ENCODE data around the gene FRK. TPM values are rescaled to one million over a fixed set of nuclear protein-coding genes. Genes with fewer than 3 reads are reported as not detected.
"Not testable (repeated sequence)": the region's sequence is repeated elsewhere in the genome, so short reads cannot be mapped to it uniquely, and the experiment has no call there.

Gene FRK
- 2.6 TPM for total RNA-seq
- long read RNA-seq, partial matches to known transcripts, result 0 of 2 reads
- long read RNA-seq, other reads (novel, unspliced or antisense), result 2 of 2 reads

- no peak for DNase-seq (ENCODE audit: low spot score)
- intact Hi-C loops (cut with DNase I), result no loop called here
Measured at GRCh38 chr6:116060572-116061283, at the start of gene FRK. Gene FRK (minus strand): TSS chr6:116060891. CDS start chr6:116060311, 580 bp downstream.

GRCh38 chr6:116108836-116109235 is 48.1 kb upstream of the FRK start:
- no peak for DNase-seq (ENCODE audit: low spot score)
- intact Hi-C loops (cut with DNase I), result no loop called here

- intact Hi-C loops (cut with DNase I), result no loop called here
- no peak for DNase-seq (ENCODE audit: low spot score)
Measured at GRCh38 chr6:116106146-116106545, 45.5 kb upstream of the FRK start.

- DNase-seq (ENCODE audit: low spot score), result no peak
- intact Hi-C loops (cut with DNase I), result no loop called here
Measured at GRCh38 chr6:116105247-116105646, 44.6 kb upstream of the FRK start.

- DNase-seq (ENCODE audit: low spot score), result no peak
- intact Hi-C loops (cut with DNase I), result no loop called here
Measured at GRCh38 chr6:116104636-116105035, 43.9 kb upstream of the FRK start.

- intact Hi-C loops (cut with DNase I), result no loop called here
- no peak for DNase-seq (ENCODE audit: low spot score)
Measured at GRCh38 chr6:116102873-116103272, 42.2 kb upstream of the FRK start.

GRCh38 chr6:116101790-116102189 is 41.1 kb upstream of the FRK start:
- intact Hi-C loops (cut with DNase I), result loop anchor here (2.0 kb wide), 1 partner anchor 91 kb away; no protein-coding TSS in a partner anchor
- no peak for DNase-seq (ENCODE audit: low spot score)

- intact Hi-C loops (cut with DNase I), result loop anchor here (2.0 kb wide), 1 partner anchor 91 kb away; no protein-coding TSS in a partner anchor
- DNase-seq (ENCODE audit: low spot score), result no peak
Measured at GRCh38 chr6:116101302-116101718, 40.6 kb upstream of the FRK start.

- intact Hi-C loops (cut with DNase I), result loop anchor here (2.0 kb wide), 1 partner anchor 90 kb away; no protein-coding TSS in a partner anchor
- peak; percentile 92 for DNase-seq (ENCODE audit: low spot score)
Measured at GRCh38 chr6:116100419-116101301, 40.0 kb upstream of the FRK start, which contains the start of gene NT5DC1. Gene NT5DC1 (plus strand): TSS chr6:116100853. CDS start chr6:116100931, 78 bp downstream.

GRCh38 chr6:116099036-116099435 is 38.3 kb upstream of the FRK start:
- intact Hi-C loops (cut with DNase I), result no loop called here
- no peak for DNase-seq (ENCODE audit: low spot score)

- DNase-seq (ENCODE audit: low spot score), result no peak
- intact Hi-C loops (cut with DNase I), result no loop called here
Measured at GRCh38 chr6:116096979-116097816, 36.5 kb upstream of the FRK start.

- DNase-seq (ENCODE audit: low spot score); intact Hi-C loops (cut with DNase I): not testable (repeated sequence)
Measured at GRCh38 chr6:116096048-116096759, 35.5 kb upstream of the FRK start.

- no peak for DNase-seq (ENCODE audit: low spot score)
- intact Hi-C loops (cut with DNase I), result no loop called here
Measured at GRCh38 chr6:116094041-116094440, 33.4 kb upstream of the FRK start.

- intact Hi-C loops (cut with DNase I), result no loop called here
- DNase-seq (ENCODE audit: low spot score), result no peak
Measured at GRCh38 chr6:116090251-116090650, 29.6 kb upstream of the FRK start.

GRCh38 chr6:116088946-116089345 is 28.3 kb upstream of the FRK start:
- DNase-seq (ENCODE audit: low spot score), result no peak
- intact Hi-C loops (cut with DNase I), result no loop called here

- intact Hi-C loops (cut with DNase I), result no loop called here
- no peak for DNase-seq (ENCODE audit: low spot score)
Measured at GRCh38 chr6:116087437-116088027, 26.8 kb upstream of the FRK start.

GRCh38 chr6:116084284-116084683 is 23.6 kb upstream of the FRK start:
- intact Hi-C loops (cut with DNase I), result no loop called here
- DNase-seq (ENCODE audit: low spot score), result no peak

GRCh38 chr6:116083052-116083451 is 22.4 kb upstream of the FRK start:
- no peak for DNase-seq (ENCODE audit: low spot score)
- intact Hi-C loops (cut with DNase I), result no loop called here

GRCh38 chr6:116078945-116079344 is 18.3 kb upstream of the FRK start:
- no peak for DNase-seq (ENCODE audit: low spot score)
- intact Hi-C loops (cut with DNase I), result no loop called here
